OCI-LY7 (cell line): Measurements from ENCODE around the gene ABI3BP. TPM values are rescaled to one million over a fixed set of nuclear protein-coding genes. Genes with fewer than 3 reads are reported as not detected.

Experiments used
- BruUV-seq: library from RNA; stranded (reverse); fragments of 400-500 nt; replicated peaks from 2 replicates; lab custom pipeline; 2021; lab: Mats Ljungman, UMichigan
- CTCF ChIA-PET: fragments of 300-600 bp; sonication (Branson Sonifier 250); formaldehyde crosslinking; loops from one replicate; lab custom pipeline; 2022; ENCODE audit warnings: antibody characterized with exemption; ENCODE audit not compliant: unreplicated experiment; lab: Charles Lee
- POLR2A ChIA-PET: fragments of 300-600 bp; sonication (Branson Sonifier 250); formaldehyde crosslinking; loops from one replicate; lab custom pipeline; 2022; ENCODE audit warnings: antibody characterized with exemption; lab: Charles Lee
- DNase-seq: peaks from one replicate; pipeline ENCODE4 v3.0.0-alpha.2; 2015; ENCODE audit warnings: low spot score
- H2AFZ ChIP-seq: fragments of 200-600 bp; sonication (generic), shearing (Covaris generic); 2 replicates; pipeline ENCODE4 v1.6.1; 2014; ENCODE audit warnings: mild to moderate bottlenecking, antibody characterized with exemption, low read length, moderate library complexity
- H3K27ac ChIP-seq: fragments of 200-600 bp; sonication (generic); 2 replicates; pipeline ENCODE4 v1.5.1; 2014; ENCODE audit warnings: mixed run types, low read depth, mild to moderate bottlenecking, moderate library complexity, low read length, inconsistent platforms; ENCODE audit not compliant: poor library complexity, severe bottlenecking
- H3K36me3 ChIP-seq: fragments of 200-600 bp; sonication (generic); 2 replicates; pipeline ENCODE4 v1.6.1; 2014; ENCODE audit warnings: mild to moderate bottlenecking, antibody characterized with exemption, low read length, moderate library complexity, mixed read lengths; ENCODE audit not compliant: insufficient read depth
- H3K4me1 ChIP-seq: fragments of 200-600 bp; sonication (generic); 2 replicates; pipeline ENCODE4 v1.5.1; 2014; ENCODE audit warnings: mild to moderate bottlenecking, low read length; ENCODE audit not compliant: insufficient read depth, poor library complexity, severe bottlenecking
- H3K4me2 ChIP-seq: fragments of 200-600 bp; sonication (generic); 2 replicates; pipeline ENCODE4 v1.6.1; 2014; ENCODE audit warnings: mild to moderate bottlenecking, low read length
- H3K4me3 ChIP-seq: fragments of 200-600 bp; sonication (generic); 2 replicates; pipeline ENCODE4 v1.5.1; 2014; ENCODE audit warnings: mild to moderate bottlenecking, low read depth, low read length; ENCODE audit not compliant: poor library complexity, severe bottlenecking
- H3K79me2 ChIP-seq: fragments of 200-600 bp; sonication (generic); 2 replicates; pipeline ENCODE4 v1.6.1; 2016; ENCODE audit warnings: low read depth, mild to moderate bottlenecking, low read length, moderate library complexity, mixed read lengths; ENCODE audit not compliant: insufficient read depth
- H3K9me2 ChIP-seq: fragments of 200-600 bp; sonication (generic); 2 replicates; pipeline ENCODE4 v1.6.1; 2016; ENCODE audit warnings: mild to moderate bottlenecking, low read length, mixed read lengths; ENCODE audit not compliant: insufficient read depth
- H3K9me3 ChIP-seq: fragments of 200-600 bp; sonication (generic); 2 replicates; pipeline ENCODE4 v1.6.1; 2014; ENCODE audit warnings: mild to moderate bottlenecking, mixed run types, low read length, mixed read lengths
- H4K20me1 ChIP-seq: fragments of 200-600 bp; sonication (generic); 2 replicates; pipeline ENCODE4 v1.6.1; 2014; ENCODE audit warnings: mild to moderate bottlenecking, antibody characterized with exemption, low read length, moderate library complexity, mixed read lengths; ENCODE audit not compliant: insufficient read depth
- CTCF ChIP-seq: fragments of 200-600 bp; sonication (generic); conservative IDR thresholded peaks from 2 replicates; pipeline ENCODE4 v1.5.1; 2014; ENCODE audit warnings: mild to moderate bottlenecking, antibody characterized with exemption, low read length, moderate library complexity, mixed read lengths
- EZH2phosphoT487 ChIP-seq: fragments of 200-600 bp; sonication (generic); IDR thresholded peaks from 2 replicates; pipeline ENCODE4 v1.6.1; 2018; ENCODE audit warnings: low read depth, borderline replicate concordance, mild to moderate bottlenecking, mixed run types, antibody characterized with exemption, low read length, moderate library complexity, mixed read lengths
- intact Hi-C: fragments of 100-400 bp; cut with micrococcal nuclease; formaldehyde crosslinking; loops from one replicate; pipeline ENCODE4 v1.10.0; 2022; ENCODE audit not compliant: unreplicated experiment
- total RNA-seq, 2 experiments: library from RNA; depleted of rRNA in 1 of 2; stranded (reverse); fragments of >200 nt in 1 of 2; shearing (Covaris generic) in 1 of 2; gene quantifications; 2 replicates each; pipeline ENCODE4 v1.2.3, GENCODE V29; 2014 to 2022

Gene ABI3BP
- total RNA-seq, 2 experiments from 2014 or later = not detected

- no peaks in the 10 kb centered on the region for H3K9me3 ChIP-seq
- H3K9me2 ChIP-seq = no peaks in the 10 kb centered on the region
- no TSS peak for BruUV-seq
- no peak overlapping the region for H3K4me2 ChIP-seq
- no peak for TF ChIP-seq EZH2phosphoT487
- TF ChIP-seq CTCF = no peak
- no peak overlapping the region for H2AFZ ChIP-seq
- H3K36me3 ChIP-seq = no peaks in the 10 kb centered on the region
- no peaks in the 10 kb centered on the region for H3K4me1 ChIP-seq
- intact Hi-C loops = no loop called here
- DNase-seq = no peak
- no peak overlapping the region for H3K4me3 ChIP-seq
- ChIA-PET CTCF (no interaction called here), POLR2A (interaction anchor here (0.7 kb wide), 1 partner anchor 129 kb away, joined by 4 read pairs; no protein-coding TSS in a partner anchor)
- H4K20me1 ChIP-seq = no peaks in the 10 kb centered on the region
- no peak overlapping the region for H3K27ac ChIP-seq
- no peaks in the 10 kb centered on the region for H3K79me2 ChIP-seq
These were observed 167.6 kb downstream of the ABI3BP start for GRCh38 chr3:100825574-100825973.

- Histone ChIP-seq H3K4me2 (no peak overlapping the region), H3K79me2 (no peaks in the 10 kb centered on the region), H3K4me1 (no peaks in the 10 kb centered on the region), H3K4me3 (no peak overlapping the region), H3K9me3 (no peaks in the 10 kb centered on the region), H3K27ac (no peak overlapping the region), H3K36me3 (no peaks in the 10 kb centered on the region), H3K9me2 (no peaks in the 10 kb centered on the region), H4K20me1 (no peaks in the 10 kb centered on the region), H2AFZ (no peak overlapping the region)
- ChIA-PET POLR2A (interaction anchor here (0.7 to 1.5 kb wide), 2 partner anchors 11 to 862 kb away, joined by 3 read pairs; no protein-coding TSS in a partner anchor), CTCF (no interaction called here)
- no TSS peak for BruUV-seq
- no peak for DNase-seq
- TF ChIP-seq CTCF (no peak), EZH2phosphoT487 (no peak)
- intact Hi-C loops = no loop called here
These were observed 177.6 kb downstream of the ABI3BP start for GRCh38 chr3:100815583-100815982.

DNA sequence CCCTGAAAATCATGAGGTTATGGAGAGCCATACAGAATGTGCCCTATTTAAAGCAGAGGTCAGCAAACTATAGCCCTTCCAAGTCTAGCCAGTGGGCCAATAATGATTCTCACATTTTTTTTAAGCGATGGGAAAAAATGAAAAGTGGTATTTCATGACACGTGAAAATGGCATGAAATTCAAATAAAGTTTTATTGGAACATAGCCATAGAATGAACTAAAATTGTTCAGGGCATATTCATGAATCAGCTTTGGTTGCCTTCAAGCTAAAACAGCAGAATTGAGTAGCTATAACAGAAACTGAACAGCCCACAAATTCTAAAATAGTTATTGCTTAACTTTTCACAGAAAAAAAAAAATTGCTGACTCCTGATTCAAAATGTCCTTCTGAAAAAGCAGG lies 179.4 kb downstream of the ABI3BP start:
- no peak overlapping the region for H3K27ac ChIP-seq
- H3K9me2 ChIP-seq = no peaks in the 10 kb centered on the region
- H3K9me3 ChIP-seq = no peaks in the 10 kb centered on the region
- no peak for TF ChIP-seq CTCF
- TF ChIP-seq EZH2phosphoT487 = no peak
- no peak overlapping the region for H2AFZ ChIP-seq
- BruUV-seq = no TSS peak
- POLR2A ChIA-PET = interaction anchor here (0.7 kb wide), 2 partner anchors 52 to 84 kb away, joined by 3 read pairs; no protein-coding TSS in a partner anchor
- H4K20me1 ChIP-seq = no peaks in the 10 kb centered on the region
- H3K79me2 ChIP-seq = no peaks in the 10 kb centered on the region
- no peak overlapping the region for H3K4me2 ChIP-seq
- no peak overlapping the region for H3K4me3 ChIP-seq
- no peak for DNase-seq
- intact Hi-C loops = no loop called here
- no peaks in the 10 kb centered on the region for H3K4me1 ChIP-seq
- no peaks in the 10 kb centered on the region for H3K36me3 ChIP-seq
- CTCF ChIA-PET = no interaction called here
